ENCODE measurements around the gene AGAP1.

AGAP1 gene

GRCh38 chr2:235523486-235524150 lies 29.8 kb downstream of the AGAP1 start:
- Histone ChIP-seq H3K36me3 (ENCODE audit: insufficient read depth, low read length) (no peaks in the 10 kb centered on the region), H3K9ac (ENCODE audit: low read depth, low read length) (no peak overlapping the region), H3K9me3 (replicated peaks; ENCODE audit: low read length) (no peaks in the 10 kb centered on the region), H3K4me2 (ENCODE audit: low read length) (no peak overlapping the region), H3K27me3 (ENCODE audit: control insufficient read depth, insufficient read depth, low read length) (no peaks in the 10 kb centered on the region), H3K4me3 (ENCODE audit: low read length) (no peak overlapping the region), H3K4me1 (ENCODE audit: control insufficient read depth, insufficient read depth, low read length) (peaks cover 2% of the 10 kb centered on the region)

- Histone ChIP-seq H3K9ac (ENCODE audit: low read depth, low read length) (no peak overlapping the region), H3K9me3 (replicated peaks; ENCODE audit: low read length) (no peaks in the 10 kb centered on the region), H3K4me1 (ENCODE audit: control insufficient read depth, insufficient read depth, low read length) (no peaks in the 10 kb centered on the region), H3K36me3 (ENCODE audit: insufficient read depth, low read length) (no peaks in the 10 kb centered on the region), H3K4me3 (ENCODE audit: low read length) (no peak overlapping the region), H3K4me2 (ENCODE audit: low read length) (no peak overlapping the region), H3K27me3 (ENCODE audit: control insufficient read depth, insufficient read depth, low read length) (no peaks in the 10 kb centered on the region)
Observed at GRCh38 chr2:235526166-235526565, 32.3 kb downstream of the AGAP1 start.

GRCh38 chr2:235527806-235528469 lies 34.1 kb downstream of the AGAP1 start:
- no peaks in the 10 kb centered on the region for H3K36me3 ChIP-seq (ENCODE audit: insufficient read depth, low read length)

GRCh38 chr2:235529621-235530020 lies 35.8 kb downstream of the AGAP1 start:
- H3K4me3 ChIP-seq (ENCODE audit: low read length), result no peak overlapping the region
- no peaks in the 10 kb centered on the region for H3K9me3 ChIP-seq (replicated peaks; ENCODE audit: low read length)
- no peak overlapping the region for H3K9ac ChIP-seq (ENCODE audit: low read depth, low read length)
- no peaks in the 10 kb centered on the region for H3K27me3 ChIP-seq (ENCODE audit: control insufficient read depth, insufficient read depth, low read length)
- H3K36me3 ChIP-seq (ENCODE audit: insufficient read depth, low read length), result no peaks in the 10 kb centered on the region
- H3K4me2 ChIP-seq (ENCODE audit: low read length), result no peak overlapping the region
- H3K4me1 ChIP-seq (ENCODE audit: control insufficient read depth, insufficient read depth, low read length), result no peaks in the 10 kb centered on the region

More at GRCh38 chr2:235527806-235528469, 34.1 kb downstream of the AGAP1 start:
- no peaks in the 10 kb centered on the region for H3K9me3 ChIP-seq (replicated peaks; ENCODE audit: low read length)
- no peak overlapping the region for H3K4me3 ChIP-seq (ENCODE audit: low read length)
- H3K27me3 ChIP-seq (ENCODE audit: control insufficient read depth, insufficient read depth, low read length), result no peaks in the 10 kb centered on the region
- H3K4me1 ChIP-seq (ENCODE audit: control insufficient read depth, insufficient read depth, low read length), result no peaks in the 10 kb centered on the region
- no peak overlapping the region for H3K4me2 ChIP-seq (ENCODE audit: low read length)
- no peak overlapping the region for H3K9ac ChIP-seq (ENCODE audit: low read depth, low read length)

GRCh38 chr2:235530735-235531134 lies 36.9 kb downstream of the AGAP1 start:
- Histone ChIP-seq H3K36me3 (ENCODE audit: insufficient read depth, low read length) (no peaks in the 10 kb centered on the region), H3K4me3 (ENCODE audit: low read length) (no peak overlapping the region), H3K9me3 (replicated peaks; ENCODE audit: low read length) (no peaks in the 10 kb centered on the region), H3K4me2 (ENCODE audit: low read length) (no peak overlapping the region), H3K4me1 (ENCODE audit: control insufficient read depth, insufficient read depth, low read length) (no peaks in the 10 kb centered on the region), H3K9ac (ENCODE audit: low read depth, low read length) (no peak overlapping the region), H3K27me3 (ENCODE audit: control insufficient read depth, insufficient read depth, low read length) (no peaks in the 10 kb centered on the region)

- no peaks in the 10 kb centered on the region for H3K4me1 ChIP-seq (ENCODE audit: control insufficient read depth, insufficient read depth, low read length)
- H3K4me2 ChIP-seq (ENCODE audit: low read length), result no peak overlapping the region
- H3K36me3 ChIP-seq (ENCODE audit: insufficient read depth, low read length), result no peaks in the 10 kb centered on the region
- H3K27me3 ChIP-seq (ENCODE audit: control insufficient read depth, insufficient read depth, low read length), result no peaks in the 10 kb centered on the region
- no peak overlapping the region for H3K4me3 ChIP-seq (ENCODE audit: low read length)
- H3K9me3 ChIP-seq (replicated peaks; ENCODE audit: low read length), result no peaks in the 10 kb centered on the region
- no peak overlapping the region for H3K9ac ChIP-seq (ENCODE audit: low read depth, low read length)
Observed at GRCh38 chr2:235532307-235532706, 38.5 kb downstream of the AGAP1 start.

GRCh38 chr2:235533198-235533597 lies 39.4 kb downstream of the AGAP1 start:
- Histone ChIP-seq H3K36me3 (ENCODE audit: insufficient read depth, low read length) (no peaks in the 10 kb centered on the region), H3K4me2 (ENCODE audit: low read length) (no peak overlapping the region), H3K9me3 (replicated peaks; ENCODE audit: low read length) (no peaks in the 10 kb centered on the region), H3K4me3 (ENCODE audit: low read length) (no peak overlapping the region), H3K4me1 (ENCODE audit: control insufficient read depth, insufficient read depth, low read length) (no peaks in the 10 kb centered on the region), H3K27me3 (ENCODE audit: control insufficient read depth, insufficient read depth, low read length) (no peaks in the 10 kb centered on the region), H3K9ac (ENCODE audit: low read depth, low read length) (no peak overlapping the region)

GRCh38 chr2:235533616-235534385 lies 40.0 kb downstream of the AGAP1 start:
- Histone ChIP-seq H3K36me3 (ENCODE audit: insufficient read depth, low read length) (no peaks in the 10 kb centered on the region), H3K9ac (ENCODE audit: low read depth, low read length) (no peak overlapping the region), H3K4me3 (ENCODE audit: low read length) (no peak overlapping the region), H3K27me3 (ENCODE audit: control insufficient read depth, insufficient read depth, low read length) (no peaks in the 10 kb centered on the region), H3K4me2 (ENCODE audit: low read length) (no peak overlapping the region), H3K4me1 (ENCODE audit: control insufficient read depth, insufficient read depth, low read length) (no peaks in the 10 kb centered on the region), H3K9me3 (replicated peaks; ENCODE audit: low read length) (no peaks in the 10 kb centered on the region)

GRCh38 chr2:235534678-235535422 lies 41.0 kb downstream of the AGAP1 start:
- Histone ChIP-seq H3K27me3 (ENCODE audit: control insufficient read depth, insufficient read depth, low read length) (no peaks in the 10 kb centered on the region), H3K9ac (ENCODE audit: low read depth, low read length) (no peak overlapping the region), H3K4me1 (ENCODE audit: control insufficient read depth, insufficient read depth, low read length) (no peaks in the 10 kb centered on the region), H3K4me3 (ENCODE audit: low read length) (no peak overlapping the region), H3K4me2 (ENCODE audit: low read length) (no peak overlapping the region), H3K36me3 (ENCODE audit: insufficient read depth, low read length) (no peaks in the 10 kb centered on the region), H3K9me3 (replicated peaks; ENCODE audit: low read length) (no peaks in the 10 kb centered on the region)

GRCh38 chr2:235535423-235536130 lies 41.7 kb downstream of the AGAP1 start:
- no peaks in the 10 kb centered on the region for H3K4me1 ChIP-seq (ENCODE audit: control insufficient read depth, insufficient read depth, low read length)
- no peak overlapping the region for H3K4me3 ChIP-seq (ENCODE audit: low read length)
- no peak overlapping the region for H3K9ac ChIP-seq (ENCODE audit: low read depth, low read length)
- H3K4me2 ChIP-seq (ENCODE audit: low read length), result no peak overlapping the region
- no peaks in the 10 kb centered on the region for H3K27me3 ChIP-seq (ENCODE audit: control insufficient read depth, insufficient read depth, low read length)
- H3K9me3 ChIP-seq (replicated peaks; ENCODE audit: low read length), result no peaks in the 10 kb centered on the region
- H3K36me3 ChIP-seq (ENCODE audit: insufficient read depth, low read length), result no peaks in the 10 kb centered on the region

GRCh38 chr2:235536711-235537110 lies 42.9 kb downstream of the AGAP1 start:
- no peaks in the 10 kb centered on the region for H3K27me3 ChIP-seq (ENCODE audit: control insufficient read depth, insufficient read depth, low read length)
- H3K36me3 ChIP-seq (ENCODE audit: insufficient read depth, low read length), result no peaks in the 10 kb centered on the region
- H3K4me1 ChIP-seq (ENCODE audit: control insufficient read depth, insufficient read depth, low read length), result no peaks in the 10 kb centered on the region
- H3K9me3 ChIP-seq (replicated peaks; ENCODE audit: low read length), result no peaks in the 10 kb centered on the region
- no peak overlapping the region for H3K4me3 ChIP-seq (ENCODE audit: low read length)
- H3K4me2 ChIP-seq (ENCODE audit: low read length), result no peak overlapping the region
- no peak overlapping the region for H3K9ac ChIP-seq (ENCODE audit: low read depth, low read length)
